Neural cell (in vitro differentiated cells): ENCODE results near the gene SPRYD3. TPM values are rescaled to one million over a fixed set of nuclear protein-coding genes. Genes with fewer than 3 reads are reported as not detected.

Source experiments
- H2AFZ ChIP-seq: fragments of 200-600, 300-800 bp; sonication (generic), shearing (Covaris generic); 2 replicates; pipeline ENCODE4 v1.6.0; 2014; ENCODE audit warnings: low read depth, mild to moderate bottlenecking, antibody characterized with exemption, low read length, moderate library complexity
- H3F3A ChIP-seq: fragments of 200-600 bp; shearing (Covaris generic); 2 replicates; pipeline ENCODE4 v1.6.1; 2016; ENCODE audit warnings: mild to moderate bottlenecking, moderate library complexity, mixed read lengths, antibody characterized with exemption, low read length; ENCODE audit not compliant: insufficient read depth, poor library complexity, severe bottlenecking
- H3K27ac ChIP-seq: fragments of 200-600, 300-800 bp; sonication (generic), shearing (Covaris generic); 2 replicates; pipeline ENCODE4 v1.5.1; 2014; ENCODE audit warnings: mild to moderate bottlenecking, low read length, moderate library complexity
- H3K27me3 ChIP-seq: fragments of 300-800, 200-600 bp; sonication (generic), shearing (Covaris generic); 2 replicates; pipeline ENCODE4 v1.6.0; 2014; ENCODE audit warnings: mild to moderate bottlenecking, low read depth, low read length, moderate library complexity; ENCODE audit not compliant: insufficient read depth
- H3K36me3 ChIP-seq: fragments of 300-800, 200-600 bp; sonication (generic), shearing (Covaris generic); 2 replicates; pipeline ENCODE4 v1.5.1; 2014; ENCODE audit warnings: mild to moderate bottlenecking, antibody characterized with exemption, low read length, moderate library complexity; ENCODE audit not compliant: insufficient read depth
- H3K4me2 ChIP-seq: fragments of 300-800, 200-600 bp; sonication (generic), shearing (Covaris generic); 2 replicates; pipeline ENCODE4 v1.6.0; 2014; ENCODE audit warnings: mild to moderate bottlenecking, low read length
- H3K4me3 ChIP-seq: fragments of 300-800, 200-600 bp; sonication (generic), shearing (Covaris generic); 2 replicates; pipeline ENCODE4 v1.5.1; 2014; ENCODE audit warnings: mild to moderate bottlenecking, low read length, moderate library complexity
- H3K79me2 ChIP-seq: fragments of 200-600 bp; shearing (Covaris generic); replicated peaks from 2 replicates; pipeline ENCODE4 v1.6.0; 2014; ENCODE audit warnings: mild to moderate bottlenecking, low read length, moderate library complexity; ENCODE audit not compliant: insufficient read depth
- H3K9ac ChIP-seq: fragments of 300-800, 200-600 bp; sonication (generic), shearing (Covaris generic); 2 replicates; pipeline ENCODE4 v1.6.1; 2016; ENCODE audit warnings: mild to moderate bottlenecking, low read length, mixed read lengths
- H3K9me2 ChIP-seq: fragments of 200-600 bp; shearing (Covaris generic); 2 replicates; pipeline ENCODE4 v1.6.1; 2016; ENCODE audit warnings: mild to moderate bottlenecking, low read length, mixed read lengths; ENCODE audit not compliant: insufficient read depth
- H3K9me3 ChIP-seq: fragments of 200-600, 300-800 bp; sonication (generic), shearing (Covaris generic); 2 replicates; pipeline ENCODE4 v1.6.1; 2016; ENCODE audit warnings: mild to moderate bottlenecking, mixed run types, low read length, moderate library complexity, mixed read lengths
- H4K20me1 ChIP-seq: fragments of 200-600 bp; shearing (Covaris generic); 2 replicates; pipeline ENCODE4 v1.6.1; 2016; ENCODE audit warnings: mild to moderate bottlenecking, mixed run types; ENCODE audit not compliant: insufficient read depth
- EP300 ChIP-seq: fragments of 450-650 bp; conservative IDR thresholded peaks from 2 replicates; pipeline ENCODE4 v1.6.1; 2014; ENCODE audit warnings: antibody characterized with exemption, mild to moderate bottlenecking, moderate library complexity; ENCODE audit not compliant: poor library complexity, severe bottlenecking
- EZH2 ChIP-seq: fragments of 200-600, 300-800 bp; shearing (Covaris generic), sonication (generic); IDR thresholded peaks from 2 replicates; pipeline ENCODE4 v1.6.1; 2014; ENCODE audit warnings: antibody characterized with exemption, low read length, borderline replicate concordance, mild to moderate bottlenecking; ENCODE audit not compliant: insufficient read depth, poor library complexity, severe bottlenecking
- MXI1 ChIP-seq: fragments of 450-650 bp; conservative IDR thresholded peaks from 2 replicates; pipeline ENCODE4 v1.6.1; 2014; ENCODE audit warnings: antibody characterized with exemption, mild to moderate bottlenecking; ENCODE audit not compliant: poor library complexity, severe bottlenecking
- POLR2AphosphoS5 ChIP-seq: IDR thresholded peaks from 2 replicates; pipeline ENCODE4 v1.6.1; 2012
- RAD21 ChIP-seq: fragments of 450-650 bp; conservative IDR thresholded peaks from 2 replicates; pipeline ENCODE4 v1.6.1; 2014; ENCODE audit warnings: antibody characterized with exemption, mild to moderate bottlenecking, moderate library complexity
- SMC3 ChIP-seq: fragments of 450-650 bp; conservative IDR thresholded peaks from 2 replicates; pipeline ENCODE4 v1.6.1; 2014; ENCODE audit warnings: antibody characterized with exemption, mild to moderate bottlenecking, moderate library complexity; ENCODE audit not compliant: poor library complexity
- TAF1 ChIP-seq: IDR thresholded peaks from 2 replicates; pipeline ENCODE4 v1.6.1; 2012; ENCODE audit warnings: low read depth
- polyA plus RNA-seq: library from polyadenylated mRNA; depleted of rRNA; stranded (reverse); fragments of >200 nt; gene quantifications from 2 replicates; pipeline ENCODE4 v1.2.3, GENCODE V29; 2014
- TF ChIP-seq, protein P1 (sequence below): IDR thresholded peaks from 2 replicates; pipeline ENCODE4 v1.6.1; 2012; ENCODE audit warnings: borderline replicate concordance
- TF ChIP-seq, protein P2 (sequence below): fragments of 450-650 bp; IDR thresholded peaks from 2 replicates; pipeline ENCODE4 v1.5.1; 2014; ENCODE audit warnings: antibody characterized with exemption, mild to moderate bottlenecking, moderate library complexity; ENCODE audit not compliant: poor library complexity, severe bottlenecking

The SPRYD3 gene
- polyA plus RNA-seq, 1 donor from 2014 or later: 20.8 TPM

DNA sequence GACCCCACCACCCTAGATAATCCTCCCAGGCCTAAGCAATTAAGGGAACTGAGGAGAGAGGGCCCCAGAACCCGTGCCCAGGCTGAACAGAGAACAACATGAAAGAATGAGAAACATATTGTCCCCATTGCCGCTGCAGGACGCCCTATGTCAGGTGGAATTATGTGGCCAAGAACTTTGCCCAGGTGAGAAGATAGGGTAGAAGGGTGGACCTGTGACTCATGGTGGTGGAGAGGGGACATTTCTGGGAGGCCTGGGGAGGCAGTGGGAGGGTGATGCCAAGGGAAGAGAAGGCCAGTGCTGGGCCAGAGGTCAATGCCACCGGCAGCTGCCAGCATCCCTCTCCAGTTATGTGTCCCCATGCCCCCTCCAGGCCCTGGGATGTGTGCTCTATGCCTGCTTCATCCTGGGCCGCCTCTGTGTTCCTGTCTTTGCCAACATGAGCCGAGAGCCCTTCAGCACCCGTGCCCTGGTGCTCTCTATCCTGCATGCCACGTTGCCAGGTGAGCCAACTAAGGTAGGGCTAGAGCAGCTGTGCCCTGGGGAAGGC lies 39.6 kb upstream of the SPRYD3 start:
- no peaks in the 10 kb centered on the region for H3K79me2 ChIP-seq
- H3K27ac ChIP-seq: no peak overlapping the region
- no peaks in the 10 kb centered on the region for H3K36me3 ChIP-seq
- no peak overlapping the region for H2AFZ ChIP-seq
- H3F3A ChIP-seq: no peaks in the 10 kb centered on the region
- H3K9me2 ChIP-seq: no peaks in the 10 kb centered on the region
- no peaks in the 10 kb centered on the region for H4K20me1 ChIP-seq
- no peak overlapping the region for H3K4me2 ChIP-seq
- H3K4me3 ChIP-seq: no peak overlapping the region
- no peaks in the 10 kb centered on the region for H3K9me3 ChIP-seq
- no peaks in the 10 kb centered on the region for H3K27me3 ChIP-seq
- TF ChIP-seq POLR2AphosphoS5 (no peak), RAD21 (no peak), SMC3 (no peak), MXI1 (no peak), TAF1 (no peak), EP300 (no peak), EZH2 (no peak)
- TF ChIP-seq, protein P1, sequence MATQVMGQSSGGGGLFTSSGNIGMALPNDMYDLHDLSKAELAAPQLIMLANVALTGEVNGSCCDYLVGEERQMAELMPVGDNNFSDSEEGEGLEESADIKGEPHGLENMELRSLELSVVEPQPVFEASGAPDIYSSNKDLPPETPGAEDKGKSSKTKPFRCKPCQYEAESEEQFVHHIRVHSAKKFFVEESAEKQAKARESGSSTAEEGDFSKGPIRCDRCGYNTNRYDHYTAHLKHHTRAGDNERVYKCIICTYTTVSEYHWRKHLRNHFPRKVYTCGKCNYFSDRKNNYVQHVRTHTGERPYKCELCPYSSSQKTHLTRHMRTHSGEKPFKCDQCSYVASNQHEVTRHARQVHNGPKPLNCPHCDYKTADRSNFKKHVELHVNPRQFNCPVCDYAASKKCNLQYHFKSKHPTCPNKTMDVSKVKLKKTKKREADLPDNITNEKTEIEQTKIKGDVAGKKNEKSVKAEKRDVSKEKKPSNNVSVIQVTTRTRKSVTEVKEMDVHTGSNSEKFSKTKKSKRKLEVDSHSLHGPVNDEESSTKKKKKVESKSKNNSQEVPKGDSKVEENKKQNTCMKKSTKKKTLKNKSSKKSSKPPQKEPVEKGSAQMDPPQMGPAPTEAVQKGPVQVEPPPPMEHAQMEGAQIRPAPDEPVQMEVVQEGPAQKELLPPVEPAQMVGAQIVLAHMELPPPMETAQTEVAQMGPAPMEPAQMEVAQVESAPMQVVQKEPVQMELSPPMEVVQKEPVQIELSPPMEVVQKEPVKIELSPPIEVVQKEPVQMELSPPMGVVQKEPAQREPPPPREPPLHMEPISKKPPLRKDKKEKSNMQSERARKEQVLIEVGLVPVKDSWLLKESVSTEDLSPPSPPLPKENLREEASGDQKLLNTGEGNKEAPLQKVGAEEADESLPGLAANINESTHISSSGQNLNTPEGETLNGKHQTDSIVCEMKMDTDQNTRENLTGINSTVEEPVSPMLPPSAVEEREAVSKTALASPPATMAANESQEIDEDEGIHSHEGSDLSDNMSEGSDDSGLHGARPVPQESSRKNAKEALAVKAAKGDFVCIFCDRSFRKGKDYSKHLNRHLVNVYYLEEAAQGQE: no peak
- TF ChIP-seq, protein P2, sequence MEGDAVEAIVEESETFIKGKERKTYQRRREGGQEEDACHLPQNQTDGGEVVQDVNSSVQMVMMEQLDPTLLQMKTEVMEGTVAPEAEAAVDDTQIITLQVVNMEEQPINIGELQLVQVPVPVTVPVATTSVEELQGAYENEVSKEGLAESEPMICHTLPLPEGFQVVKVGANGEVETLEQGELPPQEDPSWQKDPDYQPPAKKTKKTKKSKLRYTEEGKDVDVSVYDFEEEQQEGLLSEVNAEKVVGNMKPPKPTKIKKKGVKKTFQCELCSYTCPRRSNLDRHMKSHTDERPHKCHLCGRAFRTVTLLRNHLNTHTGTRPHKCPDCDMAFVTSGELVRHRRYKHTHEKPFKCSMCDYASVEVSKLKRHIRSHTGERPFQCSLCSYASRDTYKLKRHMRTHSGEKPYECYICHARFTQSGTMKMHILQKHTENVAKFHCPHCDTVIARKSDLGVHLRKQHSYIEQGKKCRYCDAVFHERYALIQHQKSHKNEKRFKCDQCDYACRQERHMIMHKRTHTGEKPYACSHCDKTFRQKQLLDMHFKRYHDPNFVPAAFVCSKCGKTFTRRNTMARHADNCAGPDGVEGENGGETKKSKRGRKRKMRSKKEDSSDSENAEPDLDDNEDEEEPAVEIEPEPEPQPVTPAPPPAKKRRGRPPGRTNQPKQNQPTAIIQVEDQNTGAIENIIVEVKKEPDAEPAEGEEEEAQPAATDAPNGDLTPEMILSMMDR: no peak
- H3K9ac ChIP-seq: no peak overlapping the region

DNA sequence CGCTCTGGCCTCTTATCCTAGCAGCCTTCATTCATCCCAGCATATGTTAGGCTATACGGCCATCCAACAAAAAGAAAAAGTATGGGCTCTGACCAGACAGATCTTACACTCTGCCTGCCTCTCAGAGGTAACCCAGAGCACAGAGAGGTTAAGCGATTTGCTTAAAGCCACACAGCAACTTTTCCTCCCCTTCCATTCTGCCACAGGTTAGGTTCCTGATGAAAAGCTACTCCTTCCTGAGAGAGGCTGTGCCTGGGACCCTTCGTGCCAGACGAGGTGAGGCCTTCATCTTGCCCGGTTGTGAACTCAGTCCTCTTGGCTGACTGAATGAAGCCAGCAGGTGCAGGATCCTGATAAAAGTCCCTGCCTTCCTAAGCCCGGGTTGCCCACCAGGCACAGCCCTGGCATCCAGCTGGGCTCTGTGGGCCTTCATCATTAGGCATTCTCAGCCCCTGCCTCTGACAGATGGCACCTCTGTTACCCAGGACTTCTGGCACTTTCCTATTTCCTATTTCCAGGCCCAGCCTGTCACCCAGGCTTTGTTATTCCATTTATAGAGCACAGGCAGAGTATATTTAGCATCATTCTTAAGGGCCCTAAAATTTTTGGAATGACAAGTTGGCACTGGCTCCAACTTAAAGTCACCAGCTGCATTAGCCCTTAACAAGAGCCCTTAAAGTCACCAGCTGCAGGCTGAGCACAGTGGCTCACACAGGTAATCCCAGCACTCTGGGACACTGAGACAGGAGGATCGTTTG lies 36.9 kb upstream of the SPRYD3 start:
- Histone ChIP-seq H3K4me2 (no peak overlapping the region), H3K27me3 (no peaks in the 10 kb centered on the region), H3F3A (no peaks in the 10 kb centered on the region), H3K36me3 (no peaks in the 10 kb centered on the region), H3K79me2 (no peaks in the 10 kb centered on the region), H3K9me3 (no peaks in the 10 kb centered on the region), H3K9ac (no peak overlapping the region), H2AFZ (no peak overlapping the region), H3K27ac (no peak overlapping the region), H4K20me1 (no peaks in the 10 kb centered on the region), H3K9me2 (no peaks in the 10 kb centered on the region), H3K4me3 (no peak overlapping the region)
- no peak for TF ChIP-seq POLR2AphosphoS5
- no peak for TF ChIP-seq TAF1
- TF ChIP-seq, protein P1: no peak
- TF ChIP-seq EZH2: no peak
- no peak for TF ChIP-seq MXI1
- no peak for TF ChIP-seq RAD21
- TF ChIP-seq, protein P2: no peak
- TF ChIP-seq SMC3: no peak
- no peak for TF ChIP-seq EP300
